Stimulated activated CD8-positive, alpha-beta memory T cell treated with anti-CD3 and anti-CD28 coated beads, Interleukin-7, amount 100 ng/mL, for 48 hours (primary cell): ENCODE results near the gene CRISP2.

Experiments
- DNase-seq, 2 donors: peaks; one replicate each; pipeline ENCODE4 v3.0.0-alpha.2; 2020; ENCODE audit warnings: low read depth in 1 of 2; ENCODE audit errors: extremely low read depth in 1 of 2

The CRISP2 gene

DNA sequence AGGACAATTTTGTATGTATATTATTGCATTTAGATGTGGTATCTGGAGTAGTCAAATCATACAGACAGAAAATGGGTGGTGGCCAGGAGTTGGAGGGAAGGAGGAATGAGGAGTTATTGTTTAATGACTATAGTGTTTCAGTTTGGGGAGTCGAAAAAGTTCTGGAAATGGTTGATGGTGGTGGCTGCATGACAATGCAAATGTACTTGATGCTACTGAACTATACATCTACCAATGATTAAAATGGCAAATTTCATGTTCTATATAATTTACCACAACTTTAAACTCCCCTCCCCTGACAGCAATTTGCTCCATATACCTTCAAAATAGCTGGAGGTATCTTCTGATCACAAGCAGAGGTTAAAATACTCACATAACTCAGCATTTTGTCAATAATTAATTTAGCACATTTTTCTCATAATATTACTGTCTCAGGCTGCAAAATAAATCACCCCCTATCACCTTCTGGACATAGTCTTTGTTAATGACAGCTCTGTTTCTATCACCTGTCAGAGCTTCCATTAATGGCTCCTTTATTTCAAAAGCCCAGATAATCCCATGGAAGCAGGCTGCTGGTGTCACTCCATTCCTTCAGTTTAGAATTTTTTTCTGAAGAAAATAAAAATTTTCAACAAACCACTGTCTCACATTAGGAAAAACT, 51.0 kb downstream of the CRISP2 start:
- DNase-seq: no peak

DNA sequence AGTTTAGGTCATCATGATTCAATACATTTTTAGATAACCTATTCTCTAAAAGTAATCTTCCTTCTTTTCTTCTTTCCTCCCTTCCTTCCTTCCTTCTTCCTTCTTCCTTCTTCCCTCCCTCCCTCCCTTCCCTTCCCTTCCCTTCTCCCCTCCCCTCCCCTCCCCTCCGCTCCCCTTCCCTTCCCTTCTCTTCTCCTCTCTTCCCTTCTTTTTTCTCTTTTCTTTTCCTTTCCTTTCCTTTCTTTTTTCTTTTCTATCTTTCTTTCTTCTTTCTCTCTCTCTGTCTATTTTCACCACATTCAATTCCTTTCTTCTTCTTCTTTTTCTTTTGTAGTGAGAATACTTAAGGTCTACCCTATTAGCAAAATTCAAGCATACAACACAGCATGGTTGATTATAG, 59.4 kb downstream of the CRISP2 start:
- no peak for DNase-seq

DNA sequence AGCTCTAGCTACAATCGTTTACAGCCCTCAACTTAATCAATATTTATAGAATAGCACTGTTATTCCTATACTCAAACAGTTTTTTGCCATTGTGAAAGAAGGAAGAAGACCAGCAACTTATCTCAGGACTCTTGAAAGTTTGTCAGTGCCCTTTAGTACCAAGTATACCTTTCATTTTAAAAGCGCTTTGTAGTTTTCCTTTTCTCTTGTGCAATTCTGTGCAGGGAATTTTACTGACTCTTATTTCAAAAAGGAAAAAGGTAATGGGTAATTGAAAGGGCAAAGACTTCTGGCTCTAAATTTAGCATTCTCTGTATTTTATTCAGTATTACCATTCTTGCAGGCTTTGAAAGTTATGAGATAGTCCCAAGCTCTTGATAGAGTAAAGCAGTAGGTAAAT, 59.9 kb downstream of the CRISP2 start:
- DNase-seq: no peak

DNA sequence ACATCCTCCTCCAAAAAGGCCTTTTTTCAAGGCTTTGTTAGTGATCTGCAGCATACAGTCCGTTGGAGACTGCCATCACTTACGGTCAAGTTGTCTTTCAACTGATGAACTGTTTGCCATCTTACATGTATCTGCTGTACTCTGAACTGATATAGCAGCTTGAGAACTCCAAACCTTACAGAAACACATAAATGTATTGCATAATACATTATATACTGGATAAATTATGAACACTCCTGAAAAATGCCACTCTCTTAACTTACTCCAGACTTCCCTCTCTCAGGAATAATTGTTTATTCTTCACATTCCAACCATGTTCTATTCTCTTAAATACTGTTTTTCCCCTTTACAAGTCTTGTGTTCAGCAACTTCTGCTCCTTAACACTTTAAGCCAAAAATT, 62.1 kb downstream of the CRISP2 start:
- DNase-seq: no peak

DNA sequence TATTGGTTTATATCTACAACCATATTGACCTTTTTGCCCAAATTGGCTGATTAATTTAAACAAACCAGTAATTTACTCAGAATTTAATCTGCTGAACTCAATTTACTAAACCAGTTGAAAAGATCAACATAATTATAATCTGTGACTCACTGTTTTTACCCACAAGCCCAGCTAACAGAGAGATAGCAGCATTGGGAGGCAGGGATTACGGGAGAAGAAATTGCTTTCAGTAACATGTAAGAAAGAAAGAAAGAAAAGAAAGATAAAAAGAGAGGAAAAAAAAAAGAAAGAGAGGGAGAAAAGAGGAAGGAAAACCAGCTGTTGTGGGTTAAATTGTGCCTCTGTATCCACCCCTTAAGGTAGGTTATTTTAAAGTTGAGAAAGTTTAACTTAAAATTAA, 63.4 kb downstream of the CRISP2 start:
- no peak for DNase-seq

DNA sequence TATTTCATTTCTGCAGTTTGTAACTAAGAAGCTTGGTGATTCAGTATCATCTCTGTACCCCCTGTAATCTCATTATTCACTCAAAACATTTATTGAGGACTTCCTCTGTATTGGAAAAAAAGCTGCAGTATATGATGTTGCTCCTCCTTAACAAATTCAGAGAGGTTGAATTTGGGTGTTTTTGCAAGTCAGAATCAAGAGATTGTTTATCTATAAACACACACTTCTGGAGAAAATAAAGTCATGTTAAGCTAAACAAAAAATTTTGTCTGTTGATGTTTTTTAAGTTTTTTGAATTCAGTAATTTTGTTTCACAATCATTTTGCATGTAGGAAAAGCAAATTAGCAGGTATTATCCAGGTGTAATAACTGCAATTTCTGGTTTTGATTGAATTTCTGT, 65.3 kb downstream of the CRISP2 start:
- no peak for DNase-seq

DNA sequence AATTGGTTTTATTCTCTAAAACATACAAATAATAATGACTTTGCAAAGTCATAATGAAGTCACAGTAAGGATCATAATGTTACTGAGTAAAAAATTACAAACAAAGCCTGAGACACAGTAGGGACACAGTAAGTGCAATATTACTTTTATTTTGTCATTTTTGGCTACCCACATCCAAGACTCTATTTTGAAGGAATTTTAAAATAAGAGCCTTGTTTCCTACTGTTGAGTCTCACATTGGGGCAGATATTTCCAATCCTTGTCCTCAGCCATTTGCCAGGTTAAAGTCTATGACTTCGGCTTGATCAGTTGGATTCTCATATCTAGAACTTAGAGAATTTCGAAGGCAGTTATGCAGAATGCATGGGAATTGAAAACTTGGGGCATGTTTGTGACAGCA, 65.9 kb downstream of the CRISP2 start:
- no peak for DNase-seq

DNA sequence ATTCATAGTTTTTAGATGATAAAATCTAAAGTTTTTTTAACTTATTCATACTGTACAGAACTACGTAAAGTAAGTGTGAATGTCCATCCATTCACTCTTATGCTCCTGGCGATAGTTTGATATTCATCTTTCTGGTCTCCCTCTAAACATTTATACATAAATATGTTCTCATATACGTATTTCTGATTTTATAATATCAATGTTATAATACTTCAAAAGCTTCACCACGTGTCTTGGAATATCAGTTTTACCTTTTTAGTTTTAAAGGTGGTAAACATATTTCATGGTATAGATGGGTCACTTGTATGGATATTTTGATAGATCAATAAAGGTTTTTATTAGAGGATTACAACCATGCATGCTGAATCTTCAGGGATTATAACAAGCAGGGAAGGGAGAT, 66.4 kb downstream of the CRISP2 start:
- no peak for DNase-seq

DNA sequence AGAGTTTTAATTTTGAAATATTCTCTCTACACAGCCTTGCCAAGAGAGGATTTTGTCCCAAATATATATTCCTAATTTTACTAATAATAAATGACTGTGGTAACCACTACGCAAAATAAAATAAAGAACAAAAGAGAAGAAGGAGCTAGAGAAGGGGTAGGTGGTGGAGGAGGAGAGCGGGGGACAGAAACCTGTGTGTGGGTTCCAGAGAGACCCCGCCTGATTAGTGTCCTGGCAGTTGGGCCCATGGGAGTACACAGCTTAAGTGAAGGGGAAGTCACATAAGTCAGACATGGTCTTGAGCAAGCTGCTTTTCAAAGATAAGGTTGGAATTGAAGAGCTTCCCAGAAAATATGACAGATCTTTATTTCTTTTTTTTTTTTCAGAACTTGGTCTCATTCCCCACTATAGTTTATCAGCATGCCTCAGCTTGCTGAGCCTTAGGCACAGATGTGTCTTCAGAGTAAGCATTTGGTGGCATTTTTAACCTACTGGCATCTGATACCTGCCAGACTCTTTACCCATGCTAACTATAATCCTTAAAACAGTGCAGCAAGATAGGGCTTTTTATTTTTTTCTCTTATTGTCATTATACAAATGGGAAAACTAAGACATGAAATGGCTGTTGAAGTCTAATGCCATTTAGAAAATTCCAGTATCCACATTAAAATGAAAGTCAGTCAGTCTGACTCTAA, 67.1 kb downstream of the CRISP2 start:
- DNase-seq: no peak

DNA sequence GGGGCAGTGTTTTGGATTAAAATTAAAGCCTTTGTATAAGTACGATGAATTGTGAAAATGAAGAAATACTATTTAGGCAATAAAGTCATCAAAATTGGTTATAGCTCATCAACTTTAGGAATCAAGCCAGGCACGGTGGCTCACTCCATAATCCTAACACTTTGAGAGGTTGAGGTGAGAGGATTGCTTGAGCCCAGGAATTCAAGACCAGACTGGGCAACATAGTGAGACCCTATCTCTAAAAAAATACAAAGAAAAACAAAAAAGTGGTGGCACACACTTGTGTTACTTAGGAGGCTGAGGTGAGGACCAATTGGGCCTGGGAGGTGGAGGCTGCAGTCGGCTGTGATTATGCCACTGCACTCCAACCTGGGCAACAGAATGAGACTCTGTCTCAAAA, 68.2 kb downstream of the CRISP2 start:
- DNase-seq: no peak
